Stimulated activated CD4-positive, alpha-beta T cell treated with anti-CD3 and anti-CD28 coated beads, Interleukin-1b, Interleukin-23, amount 100 ng/mL, for 48 hours (primary cell): ENCODE measurements around the gene PSPN.
A peak's percentile ranks its signal among the peaks of the same experiment; 100 is the strongest.
"Not testable (repeated sequence)": the region's sequence is repeated elsewhere in the genome, so short reads cannot be mapped to it uniquely, and the experiment has no call there.

Experiments used
- DNase-seq: peaks from one replicate; pipeline ENCODE4 v3.0.0-alpha.2; 2020

The PSPN gene

DNA sequence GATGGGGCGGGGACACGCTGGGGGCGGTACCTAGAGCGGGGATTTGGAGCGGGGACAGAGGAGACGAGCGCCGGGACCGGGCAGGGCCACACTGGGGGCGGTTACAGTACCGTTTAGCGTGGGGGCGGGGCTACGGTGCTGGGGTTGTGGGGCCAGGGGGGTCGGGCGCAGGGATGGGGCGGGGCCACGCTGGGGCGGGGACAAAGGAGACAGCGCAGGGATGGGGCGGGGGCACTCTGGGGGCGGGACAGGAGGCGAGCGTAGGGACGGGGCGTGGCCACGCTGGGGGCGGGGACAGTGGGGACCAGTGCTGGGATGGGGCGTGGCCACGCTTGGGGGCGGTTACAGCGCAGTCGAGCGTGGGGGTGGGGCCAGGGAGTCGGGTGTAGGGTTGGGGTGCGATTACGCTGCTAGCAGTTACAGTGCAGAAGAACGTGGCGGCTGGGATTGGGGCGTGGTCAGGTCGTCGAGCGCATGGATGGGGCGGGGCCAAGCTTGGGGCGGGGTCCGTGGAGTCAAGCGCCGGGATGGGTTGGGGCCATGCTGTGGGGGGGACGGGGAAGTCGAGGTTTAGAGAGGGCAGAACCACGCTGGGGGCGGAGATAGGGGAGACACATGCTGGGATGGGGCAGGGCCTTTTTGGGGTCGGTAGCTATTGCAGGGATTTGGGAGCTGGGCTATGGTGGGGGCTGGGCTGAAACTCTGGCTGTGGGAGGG lies 2.5 kb downstream of the PSPN start:
- DNase-seq: peak; percentile 100

GRCh38 chr19:6372594-6373095 lies 3.1 kb downstream of the PSPN start, which contains the start of gene ALKBH7:
TSS of gene ALKBH7 (plus strand) at chr19:6372794. CDS start at chr19:6372821, 27 bp downstream.
- DNase-seq: peak; percentile 98

- no peak for DNase-seq
Observed at GRCh38 chr19:6364353-6364752, 11.4 kb downstream of the PSPN start.

DNA sequence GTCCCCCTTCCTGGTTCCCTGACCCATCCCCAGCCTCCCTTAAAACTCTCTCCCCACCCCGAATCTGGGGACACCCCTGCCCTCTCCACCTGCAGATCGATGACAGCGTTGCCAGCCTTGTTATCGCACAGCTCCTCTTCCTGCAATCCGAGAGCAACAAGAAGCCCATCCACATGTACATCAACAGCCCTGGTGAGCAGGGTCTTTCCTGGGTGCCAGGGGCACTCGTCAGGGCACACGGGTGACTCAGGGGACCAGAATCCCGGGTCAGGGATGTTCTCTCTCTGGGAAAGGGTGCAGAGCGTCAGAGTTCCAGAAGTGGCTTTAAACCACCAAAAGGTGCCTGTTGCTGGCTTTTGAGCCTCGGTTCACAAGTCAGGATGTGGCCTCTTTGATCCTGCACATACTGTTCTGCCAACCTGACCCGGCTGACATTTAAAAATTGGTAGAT lies 13.4 kb downstream of the PSPN start:
- peak; percentile 27 for DNase-seq

GRCh38 chr19:6362027-6362350 lies 13.7 kb downstream of the PSPN start:
- no peak for DNase-seq

GRCh38 chr19:6360857-6361216 lies 14.9 kb downstream of the PSPN start:
- DNase-seq: not testable (repeated sequence)

- DNase-seq: not testable (repeated sequence)
Observed at GRCh38 chr19:6360445-6360844, 15.3 kb downstream of the PSPN start.

DNA sequence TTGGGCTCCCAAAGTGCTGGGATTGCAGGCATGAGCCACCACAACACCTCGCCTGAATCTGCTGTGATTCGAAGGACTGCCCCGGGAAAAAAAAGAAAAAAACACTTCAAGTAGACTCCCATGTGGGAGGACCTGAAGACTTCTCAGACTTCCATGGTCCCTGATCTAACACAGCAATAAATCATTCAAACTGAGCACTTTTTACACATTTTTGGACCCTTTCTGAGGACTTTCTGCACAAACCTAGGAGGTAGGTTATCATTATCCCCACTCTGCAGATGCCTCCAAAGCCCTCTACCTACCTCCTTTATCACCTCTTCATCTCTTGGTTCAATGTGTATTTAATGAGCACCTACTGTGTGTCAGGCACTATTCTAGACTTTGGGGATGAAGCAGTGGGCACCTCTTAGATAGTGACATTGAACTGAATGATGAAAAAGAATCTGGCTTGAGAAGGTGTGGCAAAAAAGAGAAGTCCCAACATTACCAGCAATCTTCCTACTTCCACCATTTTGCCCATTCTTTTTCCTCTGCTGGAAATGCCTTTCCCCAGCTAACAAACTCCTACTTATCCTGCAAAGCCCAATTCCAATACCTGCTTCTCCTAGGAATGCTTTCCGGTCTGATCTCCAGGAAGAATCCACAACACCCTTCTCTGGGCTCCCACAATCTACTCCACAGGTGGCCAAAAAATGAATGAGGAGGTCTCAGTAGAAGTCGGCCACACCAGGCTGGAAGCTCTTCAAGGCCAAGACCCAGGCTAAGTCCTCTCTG lies 16.0 kb downstream of the PSPN start:
- no peak for DNase-seq

- no peak for DNase-seq
Observed at GRCh38 chr19:6358003-6358402, 17.7 kb downstream of the PSPN start.

DNA sequence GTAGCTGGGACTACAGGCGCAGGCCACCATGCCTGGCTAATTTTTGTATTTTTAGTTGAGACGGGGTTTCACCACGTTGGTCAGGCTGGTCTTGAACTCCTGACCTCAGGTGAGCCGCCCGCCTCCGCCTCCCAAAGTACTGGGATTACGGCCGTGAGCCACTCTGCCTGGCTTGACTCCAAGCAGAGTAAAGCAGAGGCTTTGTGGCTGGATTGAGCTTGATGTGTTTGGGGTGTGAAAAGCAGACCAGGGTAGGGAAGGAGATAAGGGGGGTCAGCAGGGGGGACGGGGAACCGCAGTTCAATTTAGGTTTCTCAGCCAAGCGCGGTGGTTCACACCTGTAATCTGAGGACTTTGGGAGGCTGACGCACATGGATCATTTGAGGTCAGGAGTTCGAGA lies 18.6 kb downstream of the PSPN start:
- no peak for DNase-seq

- not testable (repeated sequence) for DNase-seq
Observed at GRCh38 chr19:6355321-6356040, 20.3 kb downstream of the PSPN start.

- no peak for DNase-seq
Observed at GRCh38 chr19:6354098-6354674, 21.5 kb downstream of the PSPN start.

- no peak for DNase-seq
Observed at GRCh38 chr19:6352381-6353165, 23.2 kb downstream of the PSPN start.

DNA sequence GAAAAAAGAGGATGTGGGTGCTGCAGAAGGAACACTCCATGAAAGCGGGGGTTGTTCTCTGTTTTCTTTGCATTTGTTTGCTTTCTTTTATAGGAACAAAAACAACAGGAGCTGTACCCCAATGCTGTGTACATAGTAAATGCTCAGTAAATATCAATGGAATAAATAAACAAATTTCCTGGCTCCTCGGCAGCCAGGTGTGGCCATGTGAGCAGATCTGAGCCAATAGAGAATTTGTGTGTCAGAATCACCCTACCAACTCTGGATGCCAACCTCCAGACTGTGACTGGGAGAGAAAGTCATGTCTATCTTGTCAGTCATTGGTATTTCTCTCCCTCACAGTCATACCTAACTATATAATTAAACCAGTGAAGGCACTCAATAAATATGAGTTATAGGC lies 25.0 kb downstream of the PSPN start:
- DNase-seq: no peak

- DNase-seq: not testable (repeated sequence)
Observed at GRCh38 chr19:6349271-6349670, 26.5 kb downstream of the PSPN start.

DNA sequence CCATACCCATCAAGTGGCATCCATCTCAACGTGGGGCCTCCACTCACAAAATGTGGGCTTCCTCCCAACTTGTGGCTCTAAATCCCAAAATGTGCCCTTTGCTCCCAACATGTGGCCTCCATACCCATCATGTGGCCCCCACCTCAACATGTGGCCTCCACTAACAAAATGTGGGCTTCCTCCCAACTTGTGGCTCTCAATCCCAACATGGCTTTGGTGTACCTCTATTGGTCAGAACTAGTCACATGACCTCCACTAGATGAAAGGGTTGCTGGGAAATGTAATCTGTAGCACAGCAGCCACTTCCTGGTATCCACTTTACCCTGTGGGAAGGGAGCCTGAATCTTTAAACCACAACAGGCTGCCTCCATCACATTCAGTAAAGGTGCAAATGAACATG lies 32.3 kb downstream of the PSPN start:
- DNase-seq: no peak

DNA sequence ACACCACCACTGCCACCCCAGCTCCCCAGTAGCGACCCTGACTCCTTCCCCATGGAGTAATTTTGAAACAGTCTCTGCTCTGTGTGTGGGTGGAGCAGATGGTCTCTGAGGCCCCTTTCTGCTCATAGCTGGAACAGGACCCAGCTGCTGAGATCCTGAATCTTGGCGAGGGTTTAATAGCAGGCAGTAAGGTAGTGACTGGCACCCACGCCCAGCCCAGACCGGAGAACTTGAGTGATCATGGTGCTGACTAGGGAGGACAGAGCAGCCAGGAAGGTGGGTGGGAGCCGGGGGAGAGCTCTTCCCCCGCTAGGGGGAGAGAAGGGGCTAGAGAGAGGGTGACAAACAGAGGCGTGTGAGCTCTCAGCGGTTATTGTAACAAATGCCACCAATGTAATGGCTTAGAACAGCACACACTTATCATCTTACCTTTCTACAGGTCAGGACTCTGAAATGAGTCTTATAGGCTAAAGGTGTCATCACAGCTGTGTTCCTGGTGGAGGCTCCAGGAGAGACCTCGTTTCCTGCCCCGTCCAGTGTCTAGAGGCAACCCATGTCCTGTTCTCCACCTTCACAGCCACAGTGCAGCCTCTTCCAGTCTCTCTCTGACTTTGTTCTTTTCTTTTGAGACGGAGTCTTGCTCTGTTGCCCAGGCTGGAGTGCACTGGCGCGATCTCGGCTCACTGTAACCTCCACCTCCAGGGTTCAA lies 35.1 kb downstream of the PSPN start:
- DNase-seq: peak; percentile 19

- no peak for DNase-seq
Observed at GRCh38 chr19:6334490-6335285, 41.0 kb downstream of the PSPN start.

DNA sequence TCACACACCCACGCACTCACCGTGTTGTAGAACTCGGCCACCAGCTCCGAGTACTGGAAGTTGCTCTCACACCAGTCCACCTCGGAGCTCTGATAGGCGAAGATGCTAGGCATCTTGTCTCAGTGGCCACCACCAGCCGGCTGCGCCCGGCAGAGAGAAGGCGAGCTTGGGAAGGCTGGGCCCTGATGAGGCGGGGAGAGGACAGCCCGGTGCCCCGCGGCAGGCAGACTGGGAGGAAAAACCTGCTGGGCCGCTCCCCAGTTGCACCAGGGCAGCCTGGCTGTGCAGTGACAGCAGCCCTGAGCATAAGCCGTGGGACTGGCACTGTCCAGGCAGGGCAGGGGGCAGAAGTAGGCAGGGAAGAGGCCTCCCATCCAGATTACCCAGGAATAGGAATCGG lies 42.3 kb downstream of the PSPN start, which contains the start of gene ACER1:
Gene ACER1, minus strand, starts transcription at position 174 of the 400 bp plus-strand sequence. Its CDS starts 61 bp downstream, at position 113.
- DNase-seq: no peak

GRCh38 chr19:6326815-6327214 lies 48.9 kb downstream of the PSPN start:
- no peak for DNase-seq

DNA sequence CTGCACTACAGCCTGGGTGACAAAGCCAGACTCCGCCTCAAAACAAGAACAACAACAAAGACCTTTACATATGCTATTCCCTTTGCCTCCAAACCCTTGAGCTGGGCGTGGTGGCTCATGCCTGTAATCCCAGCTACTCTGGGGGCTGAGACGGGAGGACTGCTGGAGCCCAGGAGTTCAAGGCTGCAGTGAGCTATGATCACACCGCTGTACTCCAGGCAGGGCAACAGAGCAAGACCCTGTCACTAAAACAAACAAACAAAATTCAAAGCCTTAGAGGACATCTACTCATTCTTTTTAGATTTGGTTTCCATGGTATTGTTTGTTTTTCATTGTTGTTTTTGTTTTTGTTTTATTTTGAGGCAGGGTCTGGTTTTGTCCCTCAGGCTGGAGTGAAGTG lies 50.1 kb downstream of the PSPN start:
- DNase-seq: no peak
